GM19467 (cell line): ENCODE data around the gene HMCES.
"Not testable (repeated sequence)": the region's sequence is repeated elsewhere in the genome, so short reads cannot be mapped to it uniquely, and the experiment has no call there.

ENCODE experiments used
- ATAC-seq: cut with Tn5 transposase; IDR thresholded peaks from one replicate; pipeline ENCODE4 v1.9.1; 2021; ENCODE audit warnings: mild to moderate bottlenecking, moderate library complexity; ENCODE audit not compliant: unreplicated experiment

HMCES gene

GRCh38 chr3:129345971-129346370 is 67.3 kb downstream of the HMCES start:
- ATAC-seq, result no peak

- ATAC-seq, result no peak
Measured at GRCh38 chr3:129346695-129347457, 68.2 kb downstream of the HMCES start.

- ATAC-seq, result no peak
Measured at GRCh38 chr3:129347458-129347845, 68.8 kb downstream of the HMCES start.

- ATAC-seq, result no peak
Measured at GRCh38 chr3:129348734-129349133, 70.1 kb downstream of the HMCES start.

- ATAC-seq, result not testable (repeated sequence)
Measured at GRCh38 chr3:129349169-129349568, 70.5 kb downstream of the HMCES start.

GRCh38 chr3:129349791-129350190 is 71.1 kb downstream of the HMCES start:
- ATAC-seq, result no peak

GRCh38 chr3:129352045-129352444 is 73.4 kb downstream of the HMCES start:
- ATAC-seq, result no peak

- ATAC-seq, result no peak
Measured at GRCh38 chr3:129352650-129353588, 74.2 kb downstream of the HMCES start.

- ATAC-seq, result no peak
Measured at GRCh38 chr3:129353589-129353941, 74.9 kb downstream of the HMCES start.
